ENCODE results near the gene ERGIC3. TPM values are rescaled to one million over a fixed set of nuclear protein-coding genes. Genes with fewer than 3 reads are reported as not detected.

ERGIC3 gene
- total and polyA plus RNA-seq, 2 of the 13 experiments (the other 11 are each of a cell fraction or from before 2014, with no cell fraction given): 407 to 670 TPM

- TF ChIP-seq ZBTB46 (CRISPR knock-in tag; IDR thresholded peaks at IDR 0.05; ENCODE audit: borderline replicate concordance) (no peak), RNF219 (CRISPR knock-in tag; IDR thresholded peaks at IDR 0.05) (no peak), PATZ1 (CRISPR knock-in tag; IDR thresholded peaks at IDR 0.05) (peak; percentile 82), ZNF30 (CRISPR knock-in tag; IDR thresholded peaks at IDR 0.05) (no peak), ZNF562 (CRISPR knock-in tag; IDR thresholded peaks at IDR 0.05; ENCODE audit: borderline replicate concordance) (no peak), SP1 (IDR thresholded peaks at IDR 0.05) (peak; percentile 20; the same call in 1 of the 2 replicates), SP1 (CRISPR knock-in tag; IDR thresholded peaks at IDR 0.05) (peak; percentile 97), MTERF4 (CRISPR knock-in tag; IDR thresholded peaks at IDR 0.05) (peak; percentile 90; the same call in 1 of the 2 replicates), SP5 (CRISPR knock-in tag; IDR thresholded peaks at IDR 0.05; ENCODE audit: borderline replicate concordance, low read depth) (peak; percentile 97), RFXAP (CRISPR knock-in tag; IDR thresholded peaks at IDR 0.05; ENCODE audit: borderline replicate concordance) (0 out of 2 replicates have a peak, but pooled peaks have one; percentile 18), ZBTB44 (CRISPR knock-in tag; IDR thresholded peaks at IDR 0.05) (no peak), ZNF674 (CRISPR knock-in tag; IDR thresholded peaks at IDR 0.05; ENCODE audit: low read depth) (peak; percentile 70; the same call in 1 of the 2 replicates), IRF9 (CRISPR knock-in tag; IDR thresholded peaks at IDR 0.05; ENCODE audit: borderline replicate concordance) (peak; percentile 96), RORA (CRISPR knock-in tag; IDR thresholded peaks at IDR 0.05) (no peak), MEIS2 (CRISPR knock-in tag; IDR thresholded peaks at IDR 0.05) (no peak), SP140L (CRISPR knock-in tag; IDR thresholded peaks at IDR 0.05; ENCODE audit: borderline replicate concordance) (peak; percentile 61; the same call in 1 of the 2 replicates), ZNF784 (CRISPR knock-in tag; IDR thresholded peaks at IDR 0.05; ENCODE audit: borderline replicate concordance) (peak; percentile 74; the same call in 1 of the 2 replicates)
These were observed at the start of gene ERGIC3 (continued) for GRCh38 chr20:35541783-35542662.
